ENCODE measurements around the gene NLK. TPM values are rescaled to one million over a fixed set of nuclear protein-coding genes. Genes with fewer than 3 reads are reported as not detected.
"Not testable (repeated sequence)": the region's sequence is repeated elsewhere in the genome, so short reads cannot be mapped to it uniquely, and the experiment has no call there.

NLK gene
- total RNA-seq, 2 experiments from 2014 or later: 13.3 to 15.7 TPM

- H3K27me3 Mint-ChIP-seq; H3K4me1 Mint-ChIP-seq; H3K36me3 Mint-ChIP-seq (ENCODE audit: low read depth); POLR2A ChIA-PET; DNase-seq; H3K27ac Mint-ChIP-seq; H3K4me3 Mint-ChIP-seq; CTCF ChIA-PET; H3K9me3 Mint-ChIP-seq: not testable (repeated sequence)
Observed at GRCh38 chr17:28238547-28239270, 196.2 kb downstream of the NLK start.

GRCh38 chr17:28239271-28239624 lies 196.8 kb downstream of the NLK start:
- Mint-ChIP-seq H3K27ac (no peak overlapping the region), H3K27me3 (peaks cover 4% of the 10 kb centered on the region), H3K36me3 (ENCODE audit: low read depth) (no peaks in the 10 kb centered on the region), H3K4me1 (no peaks in the 10 kb centered on the region), H3K9me3 (no peaks in the 10 kb centered on the region), H3K4me3 (no peak overlapping the region)
- ChIA-PET POLR2A (no interaction called here), CTCF (no interaction called here)
- no peak for DNase-seq

GRCh38 chr17:28240688-28241340 lies 198.3 kb downstream of the NLK start:
- ChIA-PET POLR2A (no interaction called here), CTCF (interaction anchor here (0.6 to 1.6 kb wide), 2 partner anchors 11 to 26 kb away, joined by 3 to 11 read pairs; no protein-coding TSS in a partner anchor)
- no peak overlapping the region for H3K4me3 Mint-ChIP-seq
- no peak overlapping the region for H3K27ac Mint-ChIP-seq
- peaks cover 2% of the 10 kb centered on the region for H3K27me3 Mint-ChIP-seq
- DNase-seq: no peak
- H3K4me1 Mint-ChIP-seq: no peaks in the 10 kb centered on the region
- H3K36me3 Mint-ChIP-seq (ENCODE audit: low read depth): no peaks in the 10 kb centered on the region
- no peaks in the 10 kb centered on the region for H3K9me3 Mint-ChIP-seq

GRCh38 chr17:28242791-28243190 lies 200.3 kb downstream of the NLK start:
- peaks cover 2% of the 10 kb centered on the region for H3K27me3 Mint-ChIP-seq
- H3K36me3 Mint-ChIP-seq (ENCODE audit: low read depth): no peaks in the 10 kb centered on the region
- ChIA-PET CTCF (no interaction called here), POLR2A (no interaction called here)
- DNase-seq: no peak
- no peaks in the 10 kb centered on the region for H3K9me3 Mint-ChIP-seq
- no peaks in the 10 kb centered on the region for H3K4me1 Mint-ChIP-seq
- no peak overlapping the region for H3K4me3 Mint-ChIP-seq
- no peak overlapping the region for H3K27ac Mint-ChIP-seq

GRCh38 chr17:28243268-28243667 lies 200.8 kb downstream of the NLK start:
- H3K27ac Mint-ChIP-seq; H3K36me3 Mint-ChIP-seq (ENCODE audit: low read depth); DNase-seq; H3K27me3 Mint-ChIP-seq; H3K4me3 Mint-ChIP-seq; H3K4me1 Mint-ChIP-seq; H3K9me3 Mint-ChIP-seq; POLR2A ChIA-PET: not testable (repeated sequence)
- CTCF ChIA-PET: interaction anchor here (0.6 kb wide), 1 partner anchor 592 kb away, joined by 3 read pairs; no protein-coding TSS in a partner anchor

GRCh38 chr17:28244446-28244845 lies 202.0 kb downstream of the NLK start:
- H3K36me3 Mint-ChIP-seq (ENCODE audit: low read depth): no peaks in the 10 kb centered on the region
- CTCF ChIA-PET: no interaction called here
- POLR2A ChIA-PET: no interaction called here
- no peak overlapping the region for H3K27ac Mint-ChIP-seq
- no peaks in the 10 kb centered on the region for H3K4me1 Mint-ChIP-seq
- no peaks in the 10 kb centered on the region for H3K9me3 Mint-ChIP-seq
- H3K4me3 Mint-ChIP-seq: no peak overlapping the region
- no peak for DNase-seq
- H3K27me3 Mint-ChIP-seq: no peaks in the 10 kb centered on the region

Other genes starting within 250 kb of the NLK start
- gene NOS2, start 242.1 kb upstream of the NLK start, total RNA-seq: not detected
- 1 to 10 TPM; 5.9 to 6.1 TPM for gene LYRM9, start 149.3 kb upstream of the NLK start, total RNA-seq